HFF-Myc (cell line): Measurements from ENCODE around the gene PRPS1.

Source experiments
- DNase-seq: peaks from one replicate; pipeline ENCODE4 v3.0.0-alpha.2; 2011; ENCODE audit warnings: low read depth; ENCODE audit errors: extremely low read depth
- H3K4me3 ChIP-seq: replicated peaks from 2 replicates; pipeline ENCODE4 v1.5.1; 2011; ENCODE audit warnings: low read depth, mild to moderate bottlenecking, control low read depth, low read length
- TF ChIP-seq, protein P1 (sequence below): IDR thresholded peaks from 2 replicates; pipeline ENCODE4 v1.5.1; 2012; ENCODE audit warnings: mild to moderate bottlenecking, low read depth, low read length, control low read depth; ENCODE audit errors: missing control alignments

The PRPS1 gene

DNA sequence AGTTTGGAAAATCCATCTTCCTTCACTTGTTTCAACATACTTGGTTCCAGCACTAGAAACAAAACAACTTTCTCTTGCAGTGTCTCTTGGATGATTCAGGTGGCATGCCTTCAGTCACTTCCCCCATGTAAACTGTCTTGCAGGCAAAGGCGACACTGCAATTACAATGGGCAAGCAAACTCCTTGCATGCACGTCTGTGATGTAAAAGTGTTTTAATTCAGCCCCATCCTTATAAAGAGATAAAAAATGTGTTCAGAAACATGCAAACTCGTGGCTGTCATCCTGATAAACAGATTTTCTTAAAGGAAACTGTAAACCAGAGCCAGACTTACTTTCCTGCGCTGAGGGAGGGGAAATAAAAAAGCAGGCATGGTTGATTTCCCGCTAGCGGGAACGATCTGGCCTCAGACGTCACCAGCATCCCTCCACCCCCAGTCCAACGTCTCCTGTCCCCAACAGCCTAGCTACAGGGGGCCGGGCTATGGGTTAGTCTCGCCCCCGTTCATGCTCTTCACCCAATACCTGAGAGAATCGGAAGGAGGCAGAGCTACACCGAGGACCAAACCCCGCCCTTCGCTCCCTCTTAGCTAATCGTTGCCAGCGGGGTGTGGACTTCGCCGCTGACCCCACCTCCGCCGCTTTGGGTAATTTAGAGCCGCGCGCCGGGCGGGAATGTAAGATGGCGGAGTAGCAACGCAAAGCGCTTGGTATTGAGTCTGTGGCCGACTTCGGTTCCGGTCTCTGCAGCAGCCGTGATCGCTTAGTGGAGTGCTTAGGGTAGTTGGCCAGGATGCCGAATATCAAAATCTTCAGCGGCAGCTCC, at the start of gene PRPS1:
PRPS1 (plus strand) TSS at position 673 of the 824 bp plus-strand sequence; CDS start at position 792, 119 bp downstream.
- TF ChIP-seq, protein P1, sequence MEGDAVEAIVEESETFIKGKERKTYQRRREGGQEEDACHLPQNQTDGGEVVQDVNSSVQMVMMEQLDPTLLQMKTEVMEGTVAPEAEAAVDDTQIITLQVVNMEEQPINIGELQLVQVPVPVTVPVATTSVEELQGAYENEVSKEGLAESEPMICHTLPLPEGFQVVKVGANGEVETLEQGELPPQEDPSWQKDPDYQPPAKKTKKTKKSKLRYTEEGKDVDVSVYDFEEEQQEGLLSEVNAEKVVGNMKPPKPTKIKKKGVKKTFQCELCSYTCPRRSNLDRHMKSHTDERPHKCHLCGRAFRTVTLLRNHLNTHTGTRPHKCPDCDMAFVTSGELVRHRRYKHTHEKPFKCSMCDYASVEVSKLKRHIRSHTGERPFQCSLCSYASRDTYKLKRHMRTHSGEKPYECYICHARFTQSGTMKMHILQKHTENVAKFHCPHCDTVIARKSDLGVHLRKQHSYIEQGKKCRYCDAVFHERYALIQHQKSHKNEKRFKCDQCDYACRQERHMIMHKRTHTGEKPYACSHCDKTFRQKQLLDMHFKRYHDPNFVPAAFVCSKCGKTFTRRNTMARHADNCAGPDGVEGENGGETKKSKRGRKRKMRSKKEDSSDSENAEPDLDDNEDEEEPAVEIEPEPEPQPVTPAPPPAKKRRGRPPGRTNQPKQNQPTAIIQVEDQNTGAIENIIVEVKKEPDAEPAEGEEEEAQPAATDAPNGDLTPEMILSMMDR = no peak
- DNase-seq = peak; percentile 80
- H3K4me3 ChIP-seq = peak within 1 kb of the TSS; percentile 67

DNA sequence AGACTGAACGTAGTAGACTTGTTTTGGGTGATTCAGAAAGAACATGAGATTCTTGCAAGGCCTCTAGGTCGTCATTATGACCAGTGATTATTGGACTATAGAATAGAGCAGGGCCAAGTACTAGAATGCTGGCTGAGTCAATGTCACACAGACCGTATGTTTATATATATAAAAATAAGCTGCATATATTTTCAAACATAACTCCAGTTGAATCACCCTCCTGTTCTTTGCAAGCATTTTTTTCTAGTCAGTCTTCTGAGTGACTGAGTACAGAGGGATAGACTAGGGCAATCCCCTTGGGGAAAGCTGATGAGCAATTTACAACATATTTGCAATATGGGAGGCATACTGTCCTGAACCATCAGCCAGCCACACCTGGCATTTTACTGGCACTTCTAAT, 48.4 kb upstream of the PRPS1 start:
- TF ChIP-seq, protein P1 = no peak
- H3K4me3 ChIP-seq = no peak overlapping the region
- no peak for DNase-seq

DNA sequence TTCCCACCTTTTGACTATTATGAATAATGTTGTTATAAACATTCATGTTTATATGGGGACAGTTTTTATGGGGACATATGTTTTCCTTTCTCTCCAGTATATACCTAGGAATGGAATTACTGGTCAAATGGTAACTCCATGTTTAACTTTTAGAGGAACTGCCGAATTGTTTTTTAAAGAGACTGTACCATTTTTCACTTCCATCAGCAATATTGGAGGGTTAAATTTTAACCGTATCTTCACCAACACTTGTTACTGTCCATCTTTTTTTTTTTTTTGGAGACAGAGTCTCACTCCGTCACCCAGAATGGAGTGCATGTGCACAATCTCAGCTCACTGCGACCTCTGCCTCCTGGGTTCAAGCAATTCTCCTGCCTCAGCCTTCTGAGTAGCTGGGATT, 46.4 kb upstream of the PRPS1 start:
- TF ChIP-seq, protein P1 = no peak
- no peak for DNase-seq
- H3K4me3 ChIP-seq = no peak overlapping the region

DNA sequence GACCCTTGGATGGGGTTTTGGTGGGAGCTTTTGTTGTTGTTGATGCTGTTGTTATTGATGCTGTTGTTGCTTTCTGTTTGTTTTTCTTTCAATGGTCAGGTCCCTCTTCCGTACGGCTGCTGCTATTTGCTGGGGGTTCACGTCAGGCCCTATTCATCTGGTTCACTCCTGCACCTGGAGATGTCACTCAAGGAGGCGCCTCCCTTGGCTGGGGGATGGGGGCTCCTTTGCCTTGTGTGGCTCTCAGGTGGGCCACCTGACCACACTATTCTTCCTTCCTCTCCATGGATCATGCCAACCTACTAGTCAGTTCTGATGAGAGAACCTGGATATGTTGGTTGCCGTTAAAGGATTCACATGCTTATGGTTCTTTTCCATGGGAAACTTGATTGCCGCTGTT, 39.1 kb upstream of the PRPS1 start:
- TF ChIP-seq, protein P1 = no peak
- H3K4me3 ChIP-seq = no peak overlapping the region
- DNase-seq = no peak

DNA sequence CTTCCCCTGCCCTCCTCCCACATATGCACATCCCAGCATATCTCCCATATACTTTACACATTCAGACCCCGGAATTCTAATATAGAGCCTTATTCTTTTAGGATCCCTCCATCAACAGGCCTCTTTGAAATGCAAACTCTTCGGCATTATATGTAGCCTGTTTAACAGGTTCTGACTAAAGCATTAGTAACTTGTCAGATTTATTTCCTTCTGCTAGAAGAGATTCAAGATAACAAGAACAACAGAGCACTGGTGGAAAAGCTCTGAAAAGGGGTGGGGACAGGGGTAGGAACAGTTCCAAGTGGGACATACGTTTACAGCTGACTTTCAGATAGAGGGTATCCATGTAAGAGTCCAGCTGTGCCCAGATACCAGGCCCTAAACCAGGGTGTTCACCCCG, 31.7 kb upstream of the PRPS1 start:
- no peak for DNase-seq
- H3K4me3 ChIP-seq = no peak overlapping the region
- TF ChIP-seq, protein P1 = no peak

DNA sequence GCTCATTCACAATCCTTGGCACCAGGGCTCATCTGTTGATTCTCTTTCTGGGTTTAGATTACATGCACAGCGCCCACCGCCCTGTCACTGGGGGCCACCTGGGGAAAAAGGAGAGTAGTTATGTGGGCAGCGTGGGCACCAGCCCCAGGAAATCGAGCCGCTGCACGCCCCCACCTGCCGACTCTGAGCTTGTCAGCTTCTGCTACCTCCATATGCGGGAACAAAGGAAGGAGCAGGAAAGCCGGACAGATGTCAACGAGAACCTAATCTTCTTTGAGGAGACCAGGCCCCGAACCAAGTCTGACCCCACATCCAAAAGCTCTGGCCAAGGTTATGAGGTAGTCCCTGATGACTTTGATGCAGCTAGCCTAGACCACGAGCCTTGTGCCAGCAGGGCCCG, 31.0 kb upstream of the PRPS1 start:
- DNase-seq = no peak
- TF ChIP-seq, protein P1 = no peak
- no peak overlapping the region for H3K4me3 ChIP-seq

DNA sequence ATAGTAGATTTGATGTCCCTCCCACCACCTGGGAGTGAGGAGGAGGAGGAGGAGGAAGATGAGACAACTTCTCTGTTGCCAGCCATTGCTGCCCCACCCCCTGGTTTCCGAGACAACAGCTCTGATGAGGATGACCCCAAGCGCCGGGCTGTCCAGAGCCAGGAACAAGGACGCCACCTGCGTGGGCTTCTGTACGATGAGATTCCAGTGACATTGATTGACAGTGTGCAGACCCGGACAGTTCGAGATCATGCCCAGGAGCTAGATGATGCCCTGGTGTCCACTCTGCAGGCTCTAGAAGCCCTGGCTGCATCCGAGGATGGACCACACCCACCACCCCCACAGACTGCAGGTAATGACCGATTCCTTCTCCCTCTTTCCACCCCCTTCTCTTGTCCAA, 30.5 kb upstream of the PRPS1 start:
- DNase-seq = no peak
- H3K4me3 ChIP-seq = no peak overlapping the region
- TF ChIP-seq, protein P1 = no peak
